Embryonic facial prominence (tissue), 1 donor: ENCODE data around the gene DICER1.
"Not testable (repeated sequence)": the region's sequence is repeated elsewhere in the genome, so short reads cannot be mapped to it uniquely, and the experiment has no call there.

Source experiments
- DNase-seq: peaks from one replicate; pipeline ENCODE4 v3.0.0-alpha.2; 2016; ENCODE audit errors: extremely low spot score

DICER1 gene

GRCh38 chr14:95185767-95186392, 28.6 kb upstream of the DICER1 start:
- no peak for DNase-seq

DNA sequence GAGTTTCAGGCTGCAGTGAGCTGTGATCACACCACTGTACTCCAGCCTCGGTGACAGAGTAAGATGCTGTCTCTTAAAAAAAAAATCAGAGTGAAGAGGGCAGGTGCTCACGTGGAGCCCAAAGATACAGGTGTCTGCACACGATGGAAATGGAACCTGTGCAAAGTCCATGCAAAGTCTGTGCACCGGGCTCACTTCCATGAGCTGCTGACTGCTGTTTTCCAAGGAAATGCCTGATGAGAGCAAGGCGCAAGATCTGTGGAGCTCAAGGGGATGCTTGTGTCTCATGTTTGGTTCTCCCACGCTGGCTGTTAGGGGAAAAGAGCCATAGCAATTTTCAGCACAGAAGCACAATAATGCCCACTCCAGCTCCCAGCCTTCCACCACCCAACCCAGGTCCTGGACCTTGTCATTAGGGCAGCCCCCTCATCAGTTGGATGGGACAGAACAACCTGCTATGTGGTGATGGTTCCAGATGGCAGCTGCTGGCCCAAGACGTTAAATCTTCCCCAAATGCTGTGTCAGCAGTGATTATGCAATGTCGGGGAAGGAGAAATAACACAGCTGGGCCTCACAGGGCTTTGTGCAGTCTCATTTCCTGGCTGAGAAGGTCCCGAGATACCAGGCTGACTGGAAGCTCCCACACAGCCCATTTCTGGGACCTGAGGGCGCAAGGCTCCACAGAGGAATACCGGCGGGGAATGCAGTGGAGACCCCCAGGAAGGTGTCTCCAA, 27.9 kb upstream of the DICER1 start:
- no peak for DNase-seq

- no peak for DNase-seq
These were observed 27.1 kb upstream of the DICER1 start for GRCh38 chr14:95184413-95184790.

- no peak for DNase-seq
These were observed 26.4 kb upstream of the DICER1 start for GRCh38 chr14:95183532-95184412.

DNA sequence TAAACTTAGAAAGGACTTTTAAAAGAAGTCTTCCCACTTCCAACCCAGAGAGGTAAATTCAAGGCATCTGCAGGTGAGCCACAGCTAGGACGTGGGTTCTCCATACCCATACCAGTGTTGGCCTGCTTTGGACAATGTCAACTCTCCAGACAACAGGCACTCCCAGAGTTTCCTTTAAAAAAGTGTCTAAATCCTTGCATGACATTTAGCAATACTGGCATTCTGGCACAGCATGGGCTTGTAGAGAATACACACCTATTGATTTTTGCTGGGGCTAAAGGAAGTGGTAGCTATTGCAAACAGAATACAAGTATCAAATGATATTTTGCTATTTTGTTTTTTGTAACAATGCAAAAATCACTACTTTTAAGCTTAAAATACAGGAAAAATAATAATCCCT, 25.8 kb upstream of the DICER1 start:
- no peak for DNase-seq

GRCh38 chr14:95182379-95182778, 25.1 kb upstream of the DICER1 start:
- no peak for DNase-seq

DNA sequence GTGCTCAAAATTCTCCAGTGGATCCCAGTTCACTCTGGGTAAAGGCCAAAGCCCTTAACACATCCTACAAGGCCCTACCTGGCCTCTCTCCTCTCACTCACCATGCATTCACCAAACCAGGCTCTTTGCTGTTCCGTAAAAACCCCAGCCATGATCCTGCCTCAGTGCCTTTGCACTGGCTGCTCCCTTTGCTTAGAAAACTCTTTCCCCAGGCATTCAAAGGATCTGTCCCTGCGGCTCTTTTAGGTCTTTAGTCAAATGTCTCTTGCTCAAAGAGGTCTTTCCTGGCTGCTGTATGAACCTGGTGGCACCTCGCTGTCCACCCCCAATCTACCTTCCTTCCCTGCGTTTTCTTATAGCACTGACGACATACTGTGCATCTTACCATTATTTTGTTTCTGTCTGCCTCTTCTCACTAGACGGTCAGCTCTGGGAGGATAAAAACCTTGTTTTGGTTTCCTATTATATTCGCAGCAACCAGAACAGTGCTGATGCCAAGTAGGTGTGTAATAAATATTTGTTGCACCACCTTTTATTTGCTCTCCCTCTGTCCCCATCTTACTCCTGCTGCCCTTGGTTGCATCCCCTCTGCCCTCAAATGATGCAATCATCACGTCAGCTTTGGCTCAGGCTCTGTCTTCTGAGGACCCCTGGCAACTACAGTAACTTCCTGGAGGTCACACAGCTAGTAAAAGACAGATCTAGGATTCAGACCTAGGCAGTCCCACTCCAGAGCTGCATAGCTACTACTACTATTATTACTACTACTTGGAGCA, 23.8 kb upstream of the DICER1 start:
- no peak for DNase-seq

DNA sequence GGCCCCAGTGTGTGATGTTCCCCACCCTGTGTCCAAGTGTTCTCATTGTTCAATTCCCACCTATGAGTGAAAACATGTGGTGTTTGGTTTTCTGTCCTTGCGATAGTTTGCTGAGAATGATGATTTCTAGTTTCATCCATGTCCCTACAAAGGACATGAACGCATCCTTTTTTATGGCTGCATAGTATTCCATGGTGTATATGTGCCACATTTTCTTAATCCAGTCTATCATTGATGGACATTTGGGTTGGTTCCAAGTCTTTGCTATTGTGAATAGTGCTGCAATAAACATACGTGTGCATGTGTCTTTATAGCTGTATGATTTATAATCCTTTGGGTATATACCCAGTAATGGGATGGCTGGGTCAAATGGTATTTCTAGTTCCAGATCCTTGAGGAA, 18.3 kb upstream of the DICER1 start:
- not testable (repeated sequence) for DNase-seq

DNA sequence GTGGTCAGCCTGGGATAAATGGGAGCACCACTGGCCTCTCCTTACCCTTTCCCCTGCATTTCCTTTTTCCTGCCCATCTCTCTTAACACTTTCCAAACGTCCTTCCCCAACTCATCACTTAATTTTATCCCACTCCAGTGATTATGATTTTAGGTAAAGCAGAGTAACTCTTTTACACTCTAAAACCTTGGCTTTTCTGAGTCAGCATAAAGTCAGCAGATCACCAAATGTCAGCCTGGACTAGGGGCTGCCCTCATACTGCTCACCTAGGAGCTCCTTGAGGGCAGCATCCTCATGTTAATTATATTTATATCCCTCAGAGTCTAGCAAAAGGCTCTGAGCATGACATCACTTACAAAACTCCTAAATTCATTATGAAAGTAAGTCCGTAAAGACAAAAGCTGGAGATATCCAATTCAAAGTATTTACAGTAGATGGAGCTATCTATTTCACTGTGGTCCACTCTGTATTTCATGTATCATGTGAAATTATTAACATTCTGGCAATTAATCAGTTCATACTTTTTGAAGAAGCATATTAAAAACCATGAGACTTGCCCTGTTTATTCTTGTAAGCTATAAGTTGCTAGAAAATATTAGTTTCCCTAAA, 17.0 kb upstream of the DICER1 start:
- no peak for DNase-seq

GRCh38 chr14:95173518-95173917, 16.2 kb upstream of the DICER1 start:
- DNase-seq, result no peak

DNA sequence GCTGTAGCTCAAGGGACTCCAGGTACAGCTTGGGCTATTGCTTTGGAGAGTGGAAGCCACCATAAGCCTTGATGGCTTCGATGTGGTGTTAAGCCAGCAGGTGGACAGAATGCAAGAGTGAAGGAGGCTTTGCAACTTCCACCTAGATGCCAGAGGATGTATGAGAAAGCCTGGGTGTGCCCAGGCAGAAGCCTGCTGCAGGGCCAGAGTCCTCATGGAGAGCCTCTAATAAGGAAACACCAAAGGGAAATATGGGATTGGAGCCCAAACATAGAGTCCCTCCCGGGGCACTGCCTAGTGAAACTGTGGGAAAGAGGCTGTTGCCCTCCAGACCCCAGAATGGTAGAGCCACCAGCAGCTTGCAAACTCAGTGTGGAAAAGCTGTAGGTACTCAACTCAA, 9.8 kb upstream of the DICER1 start:
- no peak for DNase-seq

GRCh38 chr14:95165517-95165916, 8.2 kb upstream of the DICER1 start:
- no peak for DNase-seq

GRCh38 chr14:95164506-95164905, 7.2 kb upstream of the DICER1 start:
- no peak for DNase-seq

GRCh38 chr14:95163666-95164065, 6.3 kb upstream of the DICER1 start:
- DNase-seq, result no peak

DNA sequence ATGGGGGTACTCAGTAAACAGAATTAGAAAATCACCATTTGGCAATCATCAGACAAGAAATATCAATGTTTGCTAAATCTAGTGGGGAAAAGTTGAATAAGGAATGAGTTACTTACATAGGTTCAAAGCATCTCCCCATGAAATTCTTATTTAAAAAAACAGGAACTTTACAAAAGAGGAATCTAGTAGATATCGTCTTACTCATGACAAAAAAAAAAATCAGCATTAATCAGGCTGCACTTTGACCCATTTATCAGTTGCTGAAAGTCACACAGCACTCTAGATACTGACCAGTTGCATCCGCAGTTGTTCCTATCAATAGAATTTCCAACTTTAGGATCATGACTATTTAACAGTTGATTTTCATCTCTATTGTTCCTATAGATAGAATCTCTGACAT, 5.8 kb upstream of the DICER1 start:
- no peak for DNase-seq

DNA sequence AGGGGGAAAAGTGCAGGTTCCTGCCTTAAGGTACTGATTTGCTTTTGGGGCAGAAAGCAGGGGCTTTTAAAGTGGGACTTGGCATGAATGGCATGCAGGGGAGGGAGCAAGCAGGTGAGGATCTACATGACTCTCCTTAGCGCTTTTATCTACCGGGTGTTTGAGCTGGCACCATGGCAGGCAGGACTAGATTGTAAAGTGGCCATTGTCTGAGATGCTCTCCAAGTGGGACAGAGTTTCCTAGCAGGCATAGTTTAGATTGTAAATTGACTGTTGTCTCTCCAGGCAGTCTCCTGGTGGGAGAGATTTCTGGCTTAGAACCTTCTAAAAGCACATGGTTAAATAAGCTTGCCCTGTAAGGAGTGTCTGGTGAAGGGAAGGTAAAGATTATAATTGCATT, 5.3 kb upstream of the DICER1 start:
- no peak for DNase-seq

- DNase-seq, result no peak
These were observed 342 bp downstream of the DICER1 start for GRCh38 chr14:95157048-95157326.

DNA sequence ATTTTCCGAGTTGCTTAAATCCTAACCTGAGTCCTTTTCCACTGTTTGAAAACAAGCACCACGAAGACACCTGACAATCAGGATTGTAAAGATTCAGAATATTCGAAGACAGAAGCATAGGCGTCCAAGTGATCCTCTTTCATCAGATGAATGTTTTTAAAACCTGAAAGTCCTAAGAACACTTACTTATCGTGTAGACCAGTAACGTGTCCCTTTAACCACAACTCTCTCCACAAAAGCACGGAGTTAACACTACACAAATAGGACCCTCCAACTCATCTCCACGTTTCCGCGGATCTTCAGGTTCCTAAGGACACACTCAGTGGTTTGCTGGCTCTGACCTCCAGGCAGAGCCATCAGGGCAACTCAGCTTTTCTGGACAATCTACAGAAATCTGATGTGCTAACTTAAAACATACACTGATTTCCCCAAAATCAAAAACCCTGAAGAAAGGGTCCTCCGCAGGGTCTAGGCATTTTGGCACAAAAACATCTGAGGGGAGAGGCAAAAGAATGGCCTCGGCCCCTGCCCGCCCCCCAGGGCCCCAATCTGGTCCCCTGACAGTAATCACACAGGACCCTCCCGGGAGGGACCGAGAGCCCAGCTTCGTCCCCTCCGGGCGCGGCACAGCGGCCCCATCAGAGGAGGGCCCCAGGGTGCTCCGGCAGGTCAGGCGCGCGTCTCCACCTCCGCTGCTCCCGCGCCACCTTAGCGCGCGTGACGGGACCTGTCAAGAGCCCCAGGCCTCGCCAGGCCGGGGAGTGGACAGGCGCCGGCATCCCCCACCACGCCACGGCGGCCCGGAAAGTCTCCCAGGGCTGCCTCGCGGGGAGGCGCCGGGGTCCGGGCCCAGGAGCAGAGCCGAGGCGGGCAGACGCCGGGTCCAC, 925 bp downstream of the DICER1 start:
- DNase-seq, result no peak

DNA sequence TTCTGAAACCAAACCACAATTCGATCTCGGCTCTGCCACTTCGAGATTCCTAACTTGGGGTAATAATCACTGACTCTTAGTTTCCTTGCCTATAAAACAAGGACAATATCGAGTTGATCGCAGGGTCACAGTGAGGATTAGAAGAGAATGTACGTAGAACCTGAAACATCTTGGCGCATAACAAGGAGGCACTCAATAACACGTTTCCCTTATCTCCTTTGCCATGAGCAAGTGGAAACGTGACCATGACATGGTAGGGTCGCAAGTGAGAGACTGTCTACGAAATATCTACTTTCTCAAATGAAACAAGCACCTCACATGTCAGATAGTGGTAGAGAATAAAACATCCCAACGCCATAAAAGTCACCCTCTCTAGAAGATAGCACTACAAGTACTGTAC, 2.3 kb downstream of the DICER1 start:
- DNase-seq, result no peak

- DNase-seq, result no peak
These were observed 3.5 kb downstream of the DICER1 start for GRCh38 chr14:95153866-95154265.

- DNase-seq, result no peak
These were observed 5.8 kb downstream of the DICER1 start for GRCh38 chr14:95151561-95151960.
